Mesendoderm (in vitro differentiated cells): ENCODE results near the gene RIPOR3.

ENCODE experiments used
- DNase-seq: peaks from one replicate; pipeline ENCODE4 v3.0.0; 2013
- H2AK5ac ChIP-seq: 2 replicates; pipeline ENCODE4 v1.6.1; 2013; ENCODE audit warnings: low read length, inconsistent platforms
- H2BK120ac ChIP-seq: 2 replicates; pipeline ENCODE4 v1.6.1; 2013; ENCODE audit warnings: low read depth, mild to moderate bottlenecking, low read length, moderate library complexity, mixed read lengths
- H2BK15ac ChIP-seq: replicated peaks from 2 replicates; pipeline ENCODE4 v1.6.1; 2013; ENCODE audit warnings: low read depth, mild to moderate bottlenecking, moderate library complexity
- H2BK5ac ChIP-seq: 2 replicates; pipeline ENCODE4 v1.6.1; 2013; ENCODE audit warnings: low read length, inconsistent platforms
- H3K18ac ChIP-seq: 2 replicates; pipeline ENCODE4 v1.6.1; 2013; ENCODE audit warnings: mild to moderate bottlenecking, low read length, mixed read lengths
- H3K23ac ChIP-seq: one replicate; pipeline ENCODE4 v1.6.1; 2013; ENCODE audit warnings: low read length
- H3K27ac ChIP-seq: 2 replicates; pipeline ENCODE4 v1.5.1; 2013; ENCODE audit warnings: low read depth, mild to moderate bottlenecking, inconsistent platforms, low read length, moderate library complexity
- H3K27me3 ChIP-seq: 2 replicates; pipeline ENCODE4 v1.6.1; 2013; ENCODE audit warnings: low read length, control low read depth, mild to moderate bottlenecking, inconsistent platforms; ENCODE audit not compliant: insufficient read depth, poor library complexity
- H3K36me3 ChIP-seq: 2 replicates; pipeline ENCODE4 v1.6.1; 2013; ENCODE audit warnings: low read length, inconsistent platforms; ENCODE audit not compliant: control insufficient read depth, insufficient read depth
- H3K4ac ChIP-seq: one replicate; pipeline ENCODE4 v1.6.1; 2013; ENCODE audit warnings: low read depth, mild to moderate bottlenecking, low read length, moderate library complexity
- H3K4me1 ChIP-seq: 2 replicates; pipeline ENCODE4 v1.6.1; 2013; ENCODE audit warnings: low read depth, low read length, inconsistent platforms; ENCODE audit not compliant: control insufficient read depth
- H3K4me2 ChIP-seq: 2 replicates; pipeline ENCODE4 v1.6.1; 2013; ENCODE audit warnings: low read length
- H3K4me3 ChIP-seq: 2 replicates; pipeline ENCODE4 v1.5.1; 2013; ENCODE audit warnings: mild to moderate bottlenecking, low read length
- H3K56ac ChIP-seq: one replicate; pipeline ENCODE4 v1.6.1; 2013; ENCODE audit warnings: low read length
- H3K79me1 ChIP-seq: 2 replicates; pipeline ENCODE4 v1.6.1; 2013; ENCODE audit warnings: low read length, inconsistent platforms
- H3K79me2 ChIP-seq: 2 replicates; pipeline ENCODE4 v1.6.1; 2013; ENCODE audit warnings: mild to moderate bottlenecking, low read length; ENCODE audit not compliant: control insufficient read depth, insufficient read depth
- H3K9ac ChIP-seq: 2 replicates; pipeline ENCODE4 v1.6.1; 2013; ENCODE audit warnings: low read length, inconsistent platforms
- H4K5ac ChIP-seq: one replicate; pipeline ENCODE4 v1.6.1; 2013; ENCODE audit warnings: low read length
- H4K8ac ChIP-seq: one replicate; pipeline ENCODE4 v1.6.1; 2013; ENCODE audit warnings: low read depth, mild to moderate bottlenecking, control low read depth, low read length, moderate library complexity
- WGBS: extraction: QIAGEN DNeasy Blood & Tissue Kit; methylation state at CpG from one replicate; pipeline ENCODE4 v1.1.7; 2013; ENCODE audit warnings: low lambda C conversion rate, missing lambda C conversion rate; ENCODE audit not compliant: insufficient coverage; ENCODE audit errors: extremely low coverage; 5-methylcytosine and 5-hydroxymethylcytosine counted together

The RIPOR3 gene

DNA sequence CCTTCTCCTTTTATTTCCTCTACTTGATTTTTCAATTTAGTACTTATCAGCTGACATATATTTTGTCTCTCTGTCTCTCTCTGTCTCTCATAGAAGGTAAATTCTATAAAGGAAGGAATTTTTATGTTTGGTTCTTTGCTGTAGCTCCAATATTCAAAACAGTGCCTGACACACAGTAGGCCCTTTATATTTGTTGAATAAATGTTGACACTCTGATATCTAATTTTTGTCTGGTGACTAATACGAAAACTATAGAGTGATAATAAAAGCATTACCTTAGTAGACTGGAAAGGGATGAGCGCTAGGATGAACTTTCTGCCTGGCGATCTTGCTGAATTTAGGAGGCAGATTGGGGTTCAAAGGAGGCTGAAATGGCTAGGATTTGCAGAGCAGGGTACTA, 138.4 kb downstream of the RIPOR3 start:
- Histone ChIP-seq H2BK5ac (no peak overlapping the region), H3K4ac (no peak overlapping the region), H3K9ac (no peak overlapping the region), H2BK15ac (no peak overlapping the region), H3K36me3 (no peaks in the 10 kb centered on the region), H3K23ac (no peak overlapping the region), H4K5ac (no peak overlapping the region), H3K27me3 (no peaks in the 10 kb centered on the region), H3K79me1 (peaks cover 10% of the 10 kb centered on the region), H3K4me1 (no peaks in the 10 kb centered on the region), H3K4me2 (no peak overlapping the region), H3K18ac (no peak overlapping the region), H3K27ac (no peak overlapping the region), H3K4me3 (no peak overlapping the region), H2AK5ac (no peak overlapping the region), H3K79me2 (no peaks in the 10 kb centered on the region), H3K56ac (no peak overlapping the region), H4K8ac (no peak overlapping the region), H2BK120ac (no peak overlapping the region)
- no peak for DNase-seq
- no CpG with 5 or more reads among the region's 3 CpGs for WGBS

DNA sequence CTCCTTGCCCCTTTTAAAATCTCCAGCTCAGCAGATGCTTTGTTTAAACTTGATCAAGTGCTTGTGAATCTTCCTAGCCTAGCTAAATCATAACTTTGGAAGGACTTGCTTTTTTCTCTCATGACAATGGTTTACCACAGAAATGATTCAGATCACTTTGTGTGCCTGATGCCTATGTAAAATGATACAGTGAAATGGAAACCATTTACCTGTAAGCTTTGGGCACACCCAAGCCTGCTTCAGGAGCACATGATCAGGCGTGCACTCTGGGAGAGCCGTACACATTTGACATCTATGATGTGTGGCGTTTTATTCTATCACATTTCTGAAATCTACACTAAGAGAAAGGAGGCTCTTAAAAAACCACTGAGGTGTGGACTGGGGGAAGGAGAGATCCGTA, 140.1 kb downstream of the RIPOR3 start:
- H3K18ac ChIP-seq, result no peak overlapping the region
- H3K56ac ChIP-seq, result no peak overlapping the region
- no peak overlapping the region for H3K9ac ChIP-seq
- H3K23ac ChIP-seq, result no peak overlapping the region
- no peak overlapping the region for H2AK5ac ChIP-seq
- no peak overlapping the region for H3K4ac ChIP-seq
- H4K5ac ChIP-seq, result no peak overlapping the region
- DNase-seq, result no peak
- no peak overlapping the region for H2BK15ac ChIP-seq
- no CpG with 5 or more reads among the region's 4 CpGs for WGBS
- no peak overlapping the region for H3K4me2 ChIP-seq
- no peaks in the 10 kb centered on the region for H3K27me3 ChIP-seq
- H3K4me3 ChIP-seq, result no peak overlapping the region
- no peak overlapping the region for H4K8ac ChIP-seq
- no peak overlapping the region for H2BK120ac ChIP-seq
- H3K79me2 ChIP-seq, result no peaks in the 10 kb centered on the region
- peaks cover 8% of the 10 kb centered on the region for H3K79me1 ChIP-seq
- no peaks in the 10 kb centered on the region for H3K36me3 ChIP-seq
- H3K27ac ChIP-seq, result no peak overlapping the region
- no peak overlapping the region for H2BK5ac ChIP-seq
- no peaks in the 10 kb centered on the region for H3K4me1 ChIP-seq

DNA sequence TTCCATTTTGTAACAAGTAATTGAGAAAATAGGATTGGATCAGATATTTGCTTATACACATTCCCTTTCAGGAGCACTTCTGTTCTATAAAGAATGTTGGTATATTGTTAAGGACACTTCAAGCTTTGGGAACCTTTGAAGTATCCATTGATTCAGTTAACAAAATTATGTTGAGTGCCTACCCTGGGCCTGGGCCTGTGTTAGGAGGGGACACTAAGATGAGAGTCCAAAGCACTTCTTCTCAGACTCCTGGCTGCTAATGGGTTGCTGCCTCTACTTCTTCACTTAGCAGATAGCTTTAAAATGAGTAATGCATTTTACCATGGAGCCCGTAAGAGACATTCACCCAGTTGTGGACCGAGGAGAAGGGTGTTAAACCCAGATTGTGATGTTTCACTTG, 140.8 kb downstream of the RIPOR3 start:
- Histone ChIP-seq H4K8ac (no peak overlapping the region), H2BK15ac (no peak overlapping the region), H2BK5ac (no peak overlapping the region), H3K27ac (no peak overlapping the region), H3K4ac (no peak overlapping the region), H3K4me1 (no peaks in the 10 kb centered on the region), H2AK5ac (no peak overlapping the region), H3K4me2 (no peak overlapping the region), H3K23ac (no peak overlapping the region), H3K79me1 (peaks cover 12% of the 10 kb centered on the region), H3K56ac (no peak overlapping the region), H3K18ac (no peak overlapping the region), H3K79me2 (peaks cover 2% of the 10 kb centered on the region), H3K27me3 (no peaks in the 10 kb centered on the region), H4K5ac (no peak overlapping the region), H3K36me3 (no peaks in the 10 kb centered on the region), H3K9ac (no peak overlapping the region), H2BK120ac (no peak overlapping the region), H3K4me3 (no peak overlapping the region)
- WGBS, result no CpG with 5 or more reads among the region's 2 CpGs
- no peak for DNase-seq

DNA sequence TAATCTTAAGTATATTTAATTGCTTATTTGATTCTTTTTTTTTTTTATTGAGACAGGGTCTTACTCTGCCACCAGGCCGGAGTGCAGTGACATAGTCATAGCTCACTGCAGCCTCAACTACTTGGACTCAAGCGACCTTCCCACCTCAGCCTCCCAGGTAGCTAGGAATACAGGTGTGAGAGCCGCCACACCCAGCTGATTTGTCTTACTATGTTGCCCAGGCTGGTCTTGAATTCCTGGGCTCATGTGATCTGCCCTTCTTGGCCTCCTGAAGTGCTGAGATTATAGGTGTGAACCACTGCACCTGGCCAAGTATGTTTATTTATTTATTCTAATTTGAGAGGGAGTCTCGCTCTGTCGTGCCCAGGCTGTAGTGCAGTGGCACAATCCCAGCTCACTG, 142.9 kb downstream of the RIPOR3 start:
- Histone ChIP-seq H2BK15ac (no peak overlapping the region), H3K4me3 (no peak overlapping the region), H3K4me2 (no peak overlapping the region), H2BK120ac (no peak overlapping the region), H3K27me3 (no peaks in the 10 kb centered on the region), H3K27ac (no peak overlapping the region), H3K79me2 (peaks cover 4% of the 10 kb centered on the region), H4K8ac (no peak overlapping the region), H3K56ac (no peak overlapping the region), H3K36me3 (no peaks in the 10 kb centered on the region), H2AK5ac (no peak overlapping the region), H2BK5ac (no peak overlapping the region), H3K18ac (no peak overlapping the region), H4K5ac (no peak overlapping the region), H3K9ac (no peak overlapping the region), H3K4ac (no peak overlapping the region), H3K79me1 (peaks cover 13% of the 10 kb centered on the region), H3K4me1 (no peaks in the 10 kb centered on the region), H3K23ac (no peak overlapping the region)
- DNase-seq, result no peak
- WGBS, result no CpG with 5 or more reads among the region's 5 CpGs

DNA sequence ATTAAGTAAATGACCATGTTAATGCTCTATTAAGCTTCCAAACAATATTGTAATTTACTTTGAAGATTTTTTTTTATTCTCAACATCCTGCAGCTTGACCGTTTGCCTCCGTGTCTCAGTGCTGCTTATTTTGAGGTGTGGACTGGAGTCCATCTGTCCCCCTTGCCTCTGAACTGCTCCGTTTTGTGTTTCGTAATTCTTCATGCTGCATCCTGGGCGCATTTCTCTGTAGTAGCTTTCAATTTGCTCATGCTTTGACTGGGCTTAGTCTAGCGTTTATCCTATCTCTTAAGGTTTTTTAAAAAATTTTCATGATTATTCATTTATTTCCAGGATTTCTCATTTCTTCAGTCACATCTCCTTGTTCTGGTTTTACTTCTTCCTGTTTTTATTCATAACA, 143.4 kb downstream of the RIPOR3 start:
- no CpG with 5 or more reads among the region's 6 CpGs for WGBS
- Histone ChIP-seq H3K56ac (no peak overlapping the region), H4K8ac (no peak overlapping the region), H2AK5ac (no peak overlapping the region), H2BK15ac (no peak overlapping the region), H3K4me2 (no peak overlapping the region), H3K79me1 (peaks cover 10% of the 10 kb centered on the region), H3K4me3 (no peak overlapping the region), H2BK5ac (no peak overlapping the region), H3K27me3 (no peaks in the 10 kb centered on the region), H3K9ac (no peak overlapping the region), H3K18ac (no peak overlapping the region), H3K23ac (no peak overlapping the region), H3K79me2 (peaks cover 4% of the 10 kb centered on the region), H3K4me1 (no peaks in the 10 kb centered on the region), H2BK120ac (no peak overlapping the region), H3K27ac (no peak overlapping the region), H3K4ac (no peak overlapping the region), H4K5ac (no peak overlapping the region), H3K36me3 (no peaks in the 10 kb centered on the region)
- DNase-seq, result no peak

DNA sequence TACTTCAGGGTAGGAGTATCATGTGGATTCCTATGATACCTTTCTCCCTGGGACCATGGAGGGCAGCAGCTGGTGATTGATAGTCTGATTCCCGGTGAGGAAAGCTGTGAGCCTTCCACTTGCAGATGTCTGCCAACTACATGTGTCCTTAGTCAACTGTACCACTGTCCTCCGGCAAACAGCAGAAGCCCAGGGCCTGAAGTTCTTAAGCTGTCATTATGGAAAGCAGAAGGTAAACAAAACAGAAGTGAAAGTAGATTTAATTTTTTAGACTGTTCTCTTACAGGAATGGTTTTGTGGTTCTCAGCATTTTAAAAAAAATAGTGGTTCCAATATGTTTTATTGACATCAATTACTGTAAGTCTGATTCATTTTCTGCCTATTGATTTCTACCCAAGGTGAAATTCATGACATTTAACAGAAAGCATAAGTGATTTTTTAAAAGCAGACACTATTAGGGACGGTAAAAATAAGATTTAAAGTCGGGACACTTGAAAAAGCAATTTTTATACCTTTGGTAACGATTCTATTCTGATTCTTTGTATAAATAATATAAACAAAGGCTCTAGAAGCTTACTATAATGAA, 144.5 kb downstream of the RIPOR3 start:
- Histone ChIP-seq H2BK5ac (no peak overlapping the region), H3K36me3 (no peaks in the 10 kb centered on the region), H3K9ac (no peak overlapping the region), H3K79me1 (peaks cover 11% of the 10 kb centered on the region), H4K5ac (no peak overlapping the region), H3K27me3 (no peaks in the 10 kb centered on the region), H3K4me1 (no peaks in the 10 kb centered on the region), H3K18ac (no peak overlapping the region), H3K27ac (no peak overlapping the region), H4K8ac (no peak overlapping the region), H2AK5ac (no peak overlapping the region), H3K23ac (no peak overlapping the region), H3K4ac (no peak overlapping the region), H2BK15ac (no peak overlapping the region), H3K79me2 (peaks cover 5% of the 10 kb centered on the region), H3K4me2 (no peak overlapping the region), H3K4me3 (no peak overlapping the region), H2BK120ac (no peak overlapping the region), H3K56ac (no peak overlapping the region)
- no peak for DNase-seq
- WGBS, result no CpG with 5 or more reads among the region's 5 CpGs
